Measurements from ENCODE around the gene PACRG. TPM values are rescaled to one million over a fixed set of nuclear protein-coding genes. Genes with fewer than 3 reads are reported as not detected.

PACRG gene
- total RNA-seq, 1 donor: 1.4 TPM

DNA sequence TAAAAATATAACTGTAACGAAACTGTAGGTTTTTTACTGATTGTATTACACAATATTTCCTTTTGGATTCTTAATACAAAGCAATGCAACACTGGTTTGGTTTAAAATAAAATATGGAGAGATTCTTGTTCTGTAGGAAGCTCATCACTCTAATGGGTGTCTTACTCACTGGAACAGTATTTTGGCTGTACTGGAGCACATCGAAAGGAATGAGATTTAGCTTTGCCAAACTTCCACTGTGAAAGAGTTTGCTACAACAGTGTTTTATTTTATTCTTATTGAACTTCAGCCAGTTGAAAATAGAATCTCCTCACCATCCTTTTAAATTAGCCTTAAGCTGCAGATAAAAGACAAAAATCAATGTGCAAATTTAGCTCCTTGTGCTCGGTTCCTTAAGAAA is 456.0 kb downstream of the PACRG start:
- no peaks in the 10 kb centered on the region for H3K9me3 ChIP-seq (ENCODE audit: low read depth, low read length)
- H3K4me3 ChIP-seq (ENCODE audit: insufficient read depth, low read length): no peak overlapping the region
- no peak overlapping the region for H3K4me2 ChIP-seq (ENCODE audit: insufficient read depth, low read length)
- no peak overlapping the region for H3K27ac ChIP-seq (ENCODE audit: low read depth, low read length)
- DNase-seq (ENCODE audit: insufficient read length, low spot score, missing footprints): no peak
- TF ChIP-seq, protein P1, sequence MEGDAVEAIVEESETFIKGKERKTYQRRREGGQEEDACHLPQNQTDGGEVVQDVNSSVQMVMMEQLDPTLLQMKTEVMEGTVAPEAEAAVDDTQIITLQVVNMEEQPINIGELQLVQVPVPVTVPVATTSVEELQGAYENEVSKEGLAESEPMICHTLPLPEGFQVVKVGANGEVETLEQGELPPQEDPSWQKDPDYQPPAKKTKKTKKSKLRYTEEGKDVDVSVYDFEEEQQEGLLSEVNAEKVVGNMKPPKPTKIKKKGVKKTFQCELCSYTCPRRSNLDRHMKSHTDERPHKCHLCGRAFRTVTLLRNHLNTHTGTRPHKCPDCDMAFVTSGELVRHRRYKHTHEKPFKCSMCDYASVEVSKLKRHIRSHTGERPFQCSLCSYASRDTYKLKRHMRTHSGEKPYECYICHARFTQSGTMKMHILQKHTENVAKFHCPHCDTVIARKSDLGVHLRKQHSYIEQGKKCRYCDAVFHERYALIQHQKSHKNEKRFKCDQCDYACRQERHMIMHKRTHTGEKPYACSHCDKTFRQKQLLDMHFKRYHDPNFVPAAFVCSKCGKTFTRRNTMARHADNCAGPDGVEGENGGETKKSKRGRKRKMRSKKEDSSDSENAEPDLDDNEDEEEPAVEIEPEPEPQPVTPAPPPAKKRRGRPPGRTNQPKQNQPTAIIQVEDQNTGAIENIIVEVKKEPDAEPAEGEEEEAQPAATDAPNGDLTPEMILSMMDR (IDR thresholded peaks at IDR 0.05; ENCODE audit: extremely low read depth, low read depth, low read length): no peak
- no peaks in the 10 kb centered on the region for H3K36me3 ChIP-seq (ENCODE audit: insufficient read depth, low read length)
- no peaks in the 10 kb centered on the region for H3K27me3 ChIP-seq (ENCODE audit: insufficient read depth, low read length)
- no peaks in the 10 kb centered on the region for H3K79me2 ChIP-seq (ENCODE audit: insufficient read depth, low read length)
- H3K4me1 ChIP-seq (ENCODE audit: insufficient read depth, low read length): no peaks in the 10 kb centered on the region
- H2AFZ ChIP-seq (ENCODE audit: low read length): no peak overlapping the region
- no peaks in the 10 kb centered on the region for H4K20me1 ChIP-seq (ENCODE audit: insufficient read depth, low read length)

- Histone ChIP-seq H3K9me3 (ENCODE audit: low read depth, low read length) (no peaks in the 10 kb centered on the region), H3K4me2 (ENCODE audit: insufficient read depth, low read length) (no peak overlapping the region), H3K4me1 (ENCODE audit: insufficient read depth, low read length) (no peaks in the 10 kb centered on the region), H2AFZ (ENCODE audit: low read length) (no peak overlapping the region), H3K27me3 (ENCODE audit: insufficient read depth, low read length) (no peaks in the 10 kb centered on the region), H3K79me2 (ENCODE audit: insufficient read depth, low read length) (no peaks in the 10 kb centered on the region), H3K36me3 (ENCODE audit: insufficient read depth, low read length) (no peaks in the 10 kb centered on the region), H3K27ac (ENCODE audit: low read depth, low read length) (no peak overlapping the region), H4K20me1 (ENCODE audit: insufficient read depth, low read length) (no peaks in the 10 kb centered on the region), H3K4me3 (ENCODE audit: insufficient read depth, low read length) (no peak overlapping the region)
- TF ChIP-seq, protein P1 (IDR thresholded peaks at IDR 0.05; ENCODE audit: extremely low read depth, low read depth, low read length): no peak
- DNase-seq (ENCODE audit: insufficient read length, low spot score, missing footprints): no peak
Measured at GRCh38 chr6:163185744-163186143, 458.0 kb downstream of the PACRG start.

DNA sequence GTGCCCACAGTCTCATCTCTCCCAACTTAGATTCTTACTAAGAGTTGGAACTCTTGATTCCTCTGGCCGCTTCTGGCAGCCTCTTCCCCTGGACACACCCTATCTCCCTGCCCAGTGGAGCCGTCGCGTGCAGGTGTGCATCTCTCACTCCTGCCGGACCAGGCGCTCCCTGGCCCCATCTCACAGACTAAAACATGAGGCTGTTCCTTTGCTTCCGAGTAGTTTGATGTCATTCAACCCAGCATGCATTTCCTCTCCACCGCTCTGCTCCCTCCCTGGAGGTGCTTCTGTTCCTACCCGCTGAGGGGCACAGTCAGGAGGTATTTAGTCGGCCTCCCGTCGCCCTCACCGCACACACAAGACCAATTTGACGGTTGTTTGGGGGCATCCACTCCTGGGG is 458.8 kb downstream of the PACRG start:
- TF ChIP-seq, protein P1 (IDR thresholded peaks at IDR 0.05; ENCODE audit: extremely low read depth, low read depth, low read length): no peak

DNA sequence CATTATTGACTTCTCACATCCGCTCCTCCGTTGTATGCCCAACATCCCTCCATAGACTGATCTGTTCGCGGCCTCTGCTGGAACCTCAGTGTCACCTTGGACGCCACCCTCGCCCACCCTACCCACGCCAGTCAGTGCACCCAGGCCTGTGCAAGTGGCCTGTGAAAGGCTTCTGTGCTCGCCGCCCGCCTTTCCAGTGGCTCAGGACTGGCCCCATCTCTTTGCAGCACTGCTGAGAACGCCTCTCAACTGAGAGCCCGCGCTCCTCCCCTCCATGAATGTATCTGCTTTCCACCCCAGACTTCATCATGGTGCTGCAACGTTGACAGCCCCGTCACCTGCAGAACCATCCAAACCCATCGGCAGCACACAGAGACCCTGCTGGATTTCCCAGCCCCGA is 459.4 kb downstream of the PACRG start:
- Histone ChIP-seq H3K36me3 (ENCODE audit: insufficient read depth, low read length) (no peaks in the 10 kb centered on the region), H3K4me3 (ENCODE audit: insufficient read depth, low read length) (no peak overlapping the region), H3K4me2 (ENCODE audit: insufficient read depth, low read length) (no peak overlapping the region), H3K27ac (ENCODE audit: low read depth, low read length) (no peak overlapping the region), H3K27me3 (ENCODE audit: insufficient read depth, low read length) (no peaks in the 10 kb centered on the region), H4K20me1 (ENCODE audit: insufficient read depth, low read length) (no peaks in the 10 kb centered on the region), H3K9me3 (ENCODE audit: low read depth, low read length) (no peaks in the 10 kb centered on the region), H3K79me2 (ENCODE audit: insufficient read depth, low read length) (no peaks in the 10 kb centered on the region), H2AFZ (ENCODE audit: low read length) (no peak overlapping the region), H3K4me1 (ENCODE audit: insufficient read depth, low read length) (no peaks in the 10 kb centered on the region)
- TF ChIP-seq, protein P1 (IDR thresholded peaks at IDR 0.05; ENCODE audit: extremely low read depth, low read depth, low read length): no peak
- DNase-seq (ENCODE audit: insufficient read length, low spot score, missing footprints): no peak

More for the DNA sequence above, 458.8 kb downstream of the PACRG start:
- Histone ChIP-seq H2AFZ (ENCODE audit: low read length) (no peak overlapping the region), H3K79me2 (ENCODE audit: insufficient read depth, low read length) (no peaks in the 10 kb centered on the region), H3K36me3 (ENCODE audit: insufficient read depth, low read length) (no peaks in the 10 kb centered on the region), H3K4me3 (ENCODE audit: insufficient read depth, low read length) (no peak overlapping the region), H3K27me3 (ENCODE audit: insufficient read depth, low read length) (no peaks in the 10 kb centered on the region), H3K4me1 (ENCODE audit: insufficient read depth, low read length) (no peaks in the 10 kb centered on the region), H3K4me2 (ENCODE audit: insufficient read depth, low read length) (no peak overlapping the region), H4K20me1 (ENCODE audit: insufficient read depth, low read length) (no peaks in the 10 kb centered on the region), H3K27ac (ENCODE audit: low read depth, low read length) (no peak overlapping the region), H3K9me3 (ENCODE audit: low read depth, low read length) (no peaks in the 10 kb centered on the region)
- DNase-seq (ENCODE audit: insufficient read length, low spot score, missing footprints): no peak
